GM19043 (cell line): ENCODE results near the gene C12orf43.

Source experiments
- ATAC-seq: cut with Tn5 transposase; IDR thresholded peaks from one replicate; pipeline ENCODE4 v1.9.1; 2021; ENCODE audit warnings: low read depth; ENCODE audit not compliant: unreplicated experiment

C12orf43 gene

GRCh38 chr12:121001060-121001459 is 15.2 kb downstream of the C12orf43 start:
- ATAC-seq, result no peak

- no peak for ATAC-seq
Observed at GRCh38 chr12:121000530-121000929, 15.8 kb downstream of the C12orf43 start.

- ATAC-seq, result no peak
Observed at GRCh38 chr12:120999191-121000120, 16.8 kb downstream of the C12orf43 start.

GRCh38 chr12:120998435-120998834 is 17.9 kb downstream of the C12orf43 start:
- no peak for ATAC-seq

GRCh38 chr12:120997448-120997847 is 18.8 kb downstream of the C12orf43 start:
- ATAC-seq, result no peak

GRCh38 chr12:120996133-120996746 is 20.0 kb downstream of the C12orf43 start:
- no peak for ATAC-seq

GRCh38 chr12:120994589-120995337 is 21.5 kb downstream of the C12orf43 start:
- no peak for ATAC-seq

- ATAC-seq, result no peak
Observed at GRCh38 chr12:120994059-120994458, 22.2 kb downstream of the C12orf43 start.

GRCh38 chr12:120993496-120993895 is 22.8 kb downstream of the C12orf43 start:
- ATAC-seq, result no peak

- ATAC-seq, result no peak
Observed at GRCh38 chr12:120992989-120993388, 23.3 kb downstream of the C12orf43 start.

GRCh38 chr12:120991965-120992364 is 24.3 kb downstream of the C12orf43 start:
- no peak for ATAC-seq

- ATAC-seq, result no peak
Observed at GRCh38 chr12:120990487-120991055, 25.7 kb downstream of the C12orf43 start.

- no peak for ATAC-seq
Observed at GRCh38 chr12:120989687-120990086, 26.6 kb downstream of the C12orf43 start.

GRCh38 chr12:120988658-120989057 is 27.6 kb downstream of the C12orf43 start:
- ATAC-seq, result no peak

- no peak for ATAC-seq
Observed at GRCh38 chr12:120988234-120988633, 28.1 kb downstream of the C12orf43 start.

GRCh38 chr12:120984351-120984898 is 31.9 kb downstream of the C12orf43 start:
- no peak for ATAC-seq

GRCh38 chr12:120983759-120984158 is 32.5 kb downstream of the C12orf43 start:
- ATAC-seq, result no peak

- ATAC-seq, result no peak
Observed at GRCh38 chr12:120982659-120983058, 33.6 kb downstream of the C12orf43 start.

- no peak for ATAC-seq
Observed at GRCh38 chr12:120981407-120981941, 34.8 kb downstream of the C12orf43 start.

GRCh38 chr12:120980800-120981368 is 35.4 kb downstream of the C12orf43 start:
- no peak for ATAC-seq
